ENCODE measurements around the gene LRP1.

LRP1 gene

DNA sequence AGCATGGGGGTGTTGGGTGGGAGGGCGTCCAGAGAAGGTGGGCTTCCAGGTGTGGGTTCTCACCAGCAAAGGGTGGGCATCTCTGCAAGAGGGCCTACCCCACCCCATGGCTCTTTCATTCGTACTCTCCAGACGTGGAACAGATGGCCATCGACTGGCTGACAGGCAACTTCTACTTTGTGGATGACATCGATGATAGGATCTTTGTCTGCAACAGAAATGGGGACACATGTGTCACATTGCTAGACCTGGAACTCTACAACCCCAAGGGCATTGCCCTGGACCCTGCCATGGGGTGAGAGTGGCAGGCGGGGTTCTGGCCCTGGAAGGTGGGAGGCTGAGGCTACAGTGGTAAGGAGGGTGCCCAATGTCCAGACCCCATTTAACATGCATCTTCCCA is 25.8 kb downstream of the LRP1 start:
- H3K4me3 ChIP-seq (ENCODE audit: low read depth, low read length): no peak overlapping the region
- TF ChIP-seq, protein P1, sequence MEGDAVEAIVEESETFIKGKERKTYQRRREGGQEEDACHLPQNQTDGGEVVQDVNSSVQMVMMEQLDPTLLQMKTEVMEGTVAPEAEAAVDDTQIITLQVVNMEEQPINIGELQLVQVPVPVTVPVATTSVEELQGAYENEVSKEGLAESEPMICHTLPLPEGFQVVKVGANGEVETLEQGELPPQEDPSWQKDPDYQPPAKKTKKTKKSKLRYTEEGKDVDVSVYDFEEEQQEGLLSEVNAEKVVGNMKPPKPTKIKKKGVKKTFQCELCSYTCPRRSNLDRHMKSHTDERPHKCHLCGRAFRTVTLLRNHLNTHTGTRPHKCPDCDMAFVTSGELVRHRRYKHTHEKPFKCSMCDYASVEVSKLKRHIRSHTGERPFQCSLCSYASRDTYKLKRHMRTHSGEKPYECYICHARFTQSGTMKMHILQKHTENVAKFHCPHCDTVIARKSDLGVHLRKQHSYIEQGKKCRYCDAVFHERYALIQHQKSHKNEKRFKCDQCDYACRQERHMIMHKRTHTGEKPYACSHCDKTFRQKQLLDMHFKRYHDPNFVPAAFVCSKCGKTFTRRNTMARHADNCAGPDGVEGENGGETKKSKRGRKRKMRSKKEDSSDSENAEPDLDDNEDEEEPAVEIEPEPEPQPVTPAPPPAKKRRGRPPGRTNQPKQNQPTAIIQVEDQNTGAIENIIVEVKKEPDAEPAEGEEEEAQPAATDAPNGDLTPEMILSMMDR (IDR thresholded peaks at IDR 0.05; ENCODE audit: low read depth, low read length): no peak

DNA sequence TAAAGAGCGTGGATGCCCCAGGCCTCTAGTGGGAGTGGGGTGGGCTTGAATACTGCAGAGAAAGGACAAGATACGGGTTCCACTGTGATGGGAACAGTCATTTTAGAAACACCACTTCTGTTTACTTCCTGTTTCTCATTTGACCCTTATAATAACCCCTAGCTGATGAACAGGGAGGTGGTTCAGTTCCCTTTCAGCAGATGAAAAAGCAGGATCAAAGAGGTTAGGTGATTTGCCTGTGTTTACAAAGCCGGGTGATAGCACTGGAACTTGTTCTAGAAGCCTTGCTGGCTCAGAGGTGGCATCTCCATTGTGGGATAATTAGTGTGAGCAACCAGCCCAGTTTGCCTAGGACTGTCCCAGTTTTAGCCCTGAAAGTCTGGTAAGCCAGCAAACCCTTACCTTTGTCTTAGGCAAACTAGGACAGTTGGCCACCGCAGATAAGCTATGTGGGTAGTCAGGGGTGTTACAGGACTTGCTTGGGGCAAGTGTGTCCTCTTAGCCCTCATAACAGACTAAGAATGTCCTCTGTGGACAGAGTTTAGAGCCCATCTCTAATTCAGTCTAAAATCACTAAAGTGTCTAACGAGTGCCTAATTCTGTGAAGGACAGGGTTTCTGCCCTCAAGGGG is 26.6 kb downstream of the LRP1 start:
- no peak overlapping the region for H3K4me3 ChIP-seq (ENCODE audit: low read depth, low read length)
- TF ChIP-seq, protein P1 (IDR thresholded peaks at IDR 0.05; ENCODE audit: low read depth, low read length): no peak

DNA sequence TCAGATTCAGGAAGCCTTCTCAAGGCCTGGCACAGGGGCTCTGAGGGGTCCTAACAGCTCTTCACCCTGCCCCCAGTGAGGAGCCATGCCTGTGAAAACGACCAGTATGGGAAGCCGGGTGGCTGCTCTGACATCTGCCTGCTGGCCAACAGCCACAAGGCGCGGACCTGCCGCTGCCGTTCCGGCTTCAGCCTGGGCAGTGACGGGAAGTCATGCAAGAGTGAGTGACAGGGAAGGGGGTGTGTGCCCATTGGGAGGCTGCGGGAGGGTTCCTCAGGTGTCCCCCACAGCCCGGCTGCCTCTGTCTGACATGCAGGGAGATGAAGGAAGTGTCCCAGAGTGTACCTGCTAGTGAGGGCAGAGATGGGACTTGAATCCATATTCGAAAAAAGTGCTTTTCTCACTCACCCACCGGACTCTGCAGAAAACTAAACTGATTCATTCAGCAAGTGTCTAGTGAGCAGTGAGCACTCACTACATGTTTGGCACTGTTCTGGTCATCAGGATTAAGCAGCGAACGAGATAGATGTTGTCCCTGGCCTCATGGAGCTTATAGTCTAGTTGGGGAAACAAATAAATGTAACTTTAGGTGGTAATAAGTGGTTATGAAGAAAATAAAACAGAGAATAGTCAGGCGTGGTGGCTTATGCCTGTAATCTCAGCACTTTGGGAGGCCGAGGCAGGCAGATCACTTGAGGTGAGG is 28.6 kb downstream of the LRP1 start:
- H3K4me3 ChIP-seq (ENCODE audit: low read depth, low read length): no peak overlapping the region
- TF ChIP-seq, protein P1 (IDR thresholded peaks at IDR 0.05; ENCODE audit: low read depth, low read length): no peak

DNA sequence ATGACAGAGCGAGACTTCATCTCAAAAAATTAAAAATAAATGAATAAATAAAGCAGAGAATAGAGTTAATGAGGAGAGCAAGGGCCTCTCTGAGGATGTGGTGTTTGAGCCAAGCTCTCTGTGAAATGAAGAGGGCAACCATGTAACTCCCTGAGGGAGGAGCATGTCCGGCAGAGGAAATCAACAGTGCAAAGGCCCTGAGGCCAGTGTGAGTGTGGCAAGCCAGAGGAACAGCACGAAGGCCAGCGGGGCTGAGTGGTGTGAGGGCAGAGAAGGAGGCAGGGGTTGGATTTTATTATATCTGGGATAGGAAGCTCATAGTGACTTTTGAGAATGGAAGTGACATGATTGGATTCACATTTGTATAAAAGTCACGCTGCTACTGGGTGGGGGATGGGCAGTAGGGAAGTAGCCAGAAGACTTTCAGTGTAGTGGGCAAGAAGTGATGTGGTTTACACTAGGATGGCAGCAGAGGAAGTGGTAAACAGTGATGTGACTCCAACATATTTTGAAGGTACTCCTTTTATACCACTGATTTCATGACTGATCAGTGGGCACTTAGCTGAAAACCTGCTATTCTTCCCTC is 29.4 kb downstream of the LRP1 start:
- no peak overlapping the region for H3K4me3 ChIP-seq (ENCODE audit: low read depth, low read length)

DNA sequence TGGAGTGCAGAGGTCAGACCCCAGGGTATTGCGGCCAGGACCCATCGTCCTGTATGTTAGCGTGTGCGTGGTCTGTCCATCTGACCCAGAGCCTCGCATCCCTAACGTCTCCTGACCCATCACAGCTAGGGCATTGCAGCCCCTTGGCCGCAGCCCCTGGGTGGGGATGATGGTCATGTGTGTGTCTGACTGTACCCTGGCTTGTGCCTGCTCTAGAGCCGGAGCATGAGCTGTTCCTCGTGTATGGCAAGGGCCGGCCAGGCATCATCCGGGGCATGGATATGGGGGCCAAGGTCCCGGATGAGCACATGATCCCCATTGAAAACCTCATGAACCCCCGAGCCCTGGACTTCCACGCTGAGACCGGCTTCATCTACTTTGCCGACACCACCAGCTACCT is 29.9 kb downstream of the LRP1 start:
- no peak overlapping the region for H3K4me3 ChIP-seq (ENCODE audit: low read depth, low read length)
- TF ChIP-seq, protein P1 (IDR thresholded peaks at IDR 0.05; ENCODE audit: low read depth, low read length): no peak

More for the DNA sequence above, 29.4 kb downstream of the LRP1 start:
- TF ChIP-seq, protein P1 (IDR thresholded peaks at IDR 0.05; ENCODE audit: low read depth, low read length): no peak

DNA sequence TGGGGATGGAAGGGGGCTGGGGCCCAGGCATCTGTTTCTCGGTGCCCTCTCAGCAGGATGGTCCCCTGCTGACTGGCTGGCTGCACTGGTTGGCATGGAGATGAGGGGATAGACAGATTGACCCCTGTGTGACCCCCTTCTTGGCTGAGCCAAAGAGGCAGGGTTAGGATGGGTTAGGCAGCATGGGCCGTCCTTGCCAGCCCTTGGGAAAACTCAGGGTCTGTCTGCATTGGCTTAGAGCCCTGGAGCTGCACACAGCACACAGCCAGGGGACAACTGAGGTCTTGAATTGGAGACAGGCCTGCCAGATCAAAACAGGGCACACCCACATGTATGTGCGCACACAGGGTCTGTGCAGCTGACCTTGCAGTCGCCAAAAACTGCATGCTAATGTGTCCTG is 30.4 kb downstream of the LRP1 start:
- H3K4me3 ChIP-seq (ENCODE audit: low read depth, low read length): no peak overlapping the region
- TF ChIP-seq, protein P1 (IDR thresholded peaks at IDR 0.05; ENCODE audit: low read depth, low read length): no peak

DNA sequence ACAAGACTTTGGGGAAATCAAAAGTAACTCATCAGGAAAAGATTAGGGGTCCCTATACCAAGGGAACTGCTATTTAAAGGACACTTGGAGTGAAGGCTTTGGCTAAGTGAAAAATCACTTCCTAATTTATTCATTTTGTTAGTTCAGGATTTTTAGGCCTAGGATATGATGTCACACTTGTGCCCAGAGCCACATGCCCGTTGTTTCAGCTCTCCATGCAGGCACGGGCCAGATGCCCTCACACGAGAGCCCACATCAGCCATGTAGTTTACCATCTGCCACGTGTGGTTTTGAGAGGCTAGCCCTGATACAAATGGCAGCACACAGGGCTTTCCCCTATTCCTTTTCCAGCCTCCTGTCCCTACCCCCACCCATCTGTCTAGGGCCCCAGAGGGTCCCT is 31.0 kb downstream of the LRP1 start:
- no peak overlapping the region for H3K4me3 ChIP-seq (ENCODE audit: low read depth, low read length)
- TF ChIP-seq, protein P1 (IDR thresholded peaks at IDR 0.05; ENCODE audit: low read depth, low read length): no peak
